GOT3 (cell line): ENCODE data around the gene C1QC.

ENCODE experiments used
- DNase-seq: peaks from one replicate; lab custom pipeline; 2025; ENCODE audit warnings: mixed read lengths; lab: John Stamatoyannopoulos, UW

The C1QC gene

GRCh38 chr1:22619798-22620197, 23.6 kb upstream of the C1QC start:
- no peak for DNase-seq

- no peak for DNase-seq
These were observed 21.7 kb upstream of the C1QC start for GRCh38 chr1:22621761-22622160.

GRCh38 chr1:22625262-22625925, 18.0 kb upstream of the C1QC start:
- DNase-seq, result no peak

- no peak for DNase-seq
These were observed 16.9 kb upstream of the C1QC start for GRCh38 chr1:22626237-22627157.

GRCh38 chr1:22627331-22627730, 16.1 kb upstream of the C1QC start:
- DNase-seq, result no peak

GRCh38 chr1:22628698-22629444, 14.6 kb upstream of the C1QC start:
- DNase-seq, result no peak

GRCh38 chr1:22629886-22630285, 13.5 kb upstream of the C1QC start:
- no peak for DNase-seq

GRCh38 chr1:22633697-22634463, 9.6 kb upstream of the C1QC start:
- DNase-seq, result no peak

- no peak for DNase-seq
These were observed 8.0 kb upstream of the C1QC start for GRCh38 chr1:22635436-22635835.

GRCh38 chr1:22636353-22636752, 7.1 kb upstream of the C1QC start, which contains the start of gene C1QA:
TSS of gene C1QA (plus strand) at chr1:22636628. CDS start at chr1:22637617, 989 bp downstream.
- DNase-seq, result no peak

- DNase-seq, result no peak
These were observed 6.5 kb upstream of the C1QC start for GRCh38 chr1:22636927-22637326.

- DNase-seq, result no peak
These were observed 5.5 kb upstream of the C1QC start for GRCh38 chr1:22637907-22638445.

- no peak for DNase-seq
These were observed 4.8 kb upstream of the C1QC start for GRCh38 chr1:22638476-22639234.

GRCh38 chr1:22639286-22639685, 4.1 kb upstream of the C1QC start:
- no peak for DNase-seq

GRCh38 chr1:22641247-22641646, 2.2 kb upstream of the C1QC start:
- no peak for DNase-seq

GRCh38 chr1:22641906-22642636, 1.4 kb upstream of the C1QC start:
- DNase-seq, result peak; percentile 31

GRCh38 chr1:22643928-22644327, 495 bp downstream of the C1QC start:
- DNase-seq, result no peak

GRCh38 chr1:22645931-22646330, 2.5 kb downstream of the C1QC start:
- DNase-seq, result no peak

- DNase-seq, result no peak
These were observed 3.0 kb downstream of the C1QC start for GRCh38 chr1:22646384-22646783.

- no peak for DNase-seq
These were observed 6.8 kb downstream of the C1QC start for GRCh38 chr1:22650089-22650693.
